GM18870 (cell line): ENCODE data around the gene HTRA2.

Experiments used
- ATAC-seq: cut with Tn5 transposase; IDR thresholded peaks from one replicate; pipeline ENCODE4 v1.9.1; 2021; ENCODE audit warnings: moderate library complexity; ENCODE audit not compliant: unreplicated experiment

HTRA2 gene

DNA sequence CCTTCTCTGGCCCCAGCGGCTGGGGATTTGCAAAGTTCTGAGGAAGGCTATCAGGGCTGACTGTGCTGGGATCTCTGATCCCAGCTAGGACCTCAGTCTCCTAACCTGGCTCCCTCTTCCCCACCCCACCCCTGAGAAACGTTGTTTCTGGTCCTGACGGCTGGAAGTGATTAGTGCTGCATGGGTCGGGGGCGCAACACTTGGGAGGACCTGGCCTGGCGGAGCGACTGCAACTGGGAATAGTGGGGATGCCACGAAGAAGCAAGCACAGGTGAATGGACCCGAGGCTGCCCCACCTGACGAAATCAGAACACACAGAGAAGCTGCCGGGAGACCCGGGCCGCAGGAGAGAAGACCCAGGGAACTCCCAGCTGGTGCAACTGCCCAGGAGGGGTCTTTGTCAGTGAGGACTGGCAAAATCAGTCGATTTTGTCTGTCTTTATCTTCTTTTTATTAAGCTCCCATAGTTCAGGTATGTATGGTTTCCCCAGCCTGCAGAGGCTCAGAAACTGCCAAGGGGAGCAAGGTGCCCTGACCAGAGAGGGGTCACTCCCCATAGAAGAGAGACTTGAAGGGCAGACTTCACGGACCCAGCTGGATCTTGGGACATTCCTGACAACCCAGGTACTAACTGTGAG, 29.7 kb upstream of the HTRA2 start:
- no peak for ATAC-seq

DNA sequence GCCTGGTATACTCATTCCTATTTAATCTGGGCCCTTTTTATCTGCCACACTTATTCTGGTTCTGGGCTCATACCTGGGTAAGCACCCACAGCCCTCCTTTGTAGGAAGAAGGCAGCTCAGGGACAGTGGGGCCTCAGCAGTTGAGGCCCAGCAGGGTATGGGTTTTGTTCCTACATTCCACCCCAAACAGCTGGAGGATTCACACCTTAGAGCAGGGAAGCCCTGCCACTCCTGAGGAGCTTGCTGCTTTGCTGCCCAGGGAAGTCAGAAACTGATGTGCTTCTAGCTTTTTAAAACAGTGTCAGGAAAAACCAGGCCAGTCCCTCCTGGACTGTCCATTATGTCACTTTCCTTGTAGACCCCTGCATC, 29.2 kb upstream of the HTRA2 start:
- no peak for ATAC-seq

DNA sequence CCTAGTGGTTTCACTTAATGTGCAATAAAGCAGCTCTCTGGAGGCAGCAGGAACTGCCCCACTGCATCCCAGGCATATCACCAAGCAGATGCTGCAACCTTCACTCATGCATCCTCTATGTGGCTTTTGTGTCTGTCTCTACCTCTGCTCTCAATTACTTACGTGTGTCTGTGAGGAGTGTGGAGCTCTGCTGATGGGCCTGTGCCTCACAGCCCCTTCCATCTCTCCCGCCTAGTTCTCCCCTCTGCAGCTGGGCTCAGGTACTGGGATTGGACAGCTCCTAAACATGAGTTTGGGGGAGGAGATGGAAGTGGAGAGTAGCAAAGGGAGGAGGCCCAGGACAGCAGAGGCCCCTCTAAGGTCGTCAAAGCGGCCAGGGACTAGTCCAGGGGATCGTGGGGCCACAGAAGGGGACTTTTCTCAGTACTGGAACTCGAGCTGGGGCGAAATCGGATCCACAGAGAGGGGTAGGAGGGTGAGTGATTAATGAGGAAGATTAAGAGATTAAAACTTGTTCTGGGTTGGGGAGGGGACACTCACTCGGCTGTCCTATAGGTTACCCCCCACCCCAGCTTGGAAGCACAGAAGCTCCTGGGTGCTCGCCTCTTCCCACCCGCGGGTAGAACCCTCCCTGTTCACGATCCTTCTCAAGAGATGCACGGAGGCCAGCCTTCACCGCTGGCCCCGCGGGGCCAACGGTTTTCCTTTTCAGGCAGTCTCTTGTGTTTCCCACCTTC, 28.2 kb upstream of the HTRA2 start:
- no peak for ATAC-seq

DNA sequence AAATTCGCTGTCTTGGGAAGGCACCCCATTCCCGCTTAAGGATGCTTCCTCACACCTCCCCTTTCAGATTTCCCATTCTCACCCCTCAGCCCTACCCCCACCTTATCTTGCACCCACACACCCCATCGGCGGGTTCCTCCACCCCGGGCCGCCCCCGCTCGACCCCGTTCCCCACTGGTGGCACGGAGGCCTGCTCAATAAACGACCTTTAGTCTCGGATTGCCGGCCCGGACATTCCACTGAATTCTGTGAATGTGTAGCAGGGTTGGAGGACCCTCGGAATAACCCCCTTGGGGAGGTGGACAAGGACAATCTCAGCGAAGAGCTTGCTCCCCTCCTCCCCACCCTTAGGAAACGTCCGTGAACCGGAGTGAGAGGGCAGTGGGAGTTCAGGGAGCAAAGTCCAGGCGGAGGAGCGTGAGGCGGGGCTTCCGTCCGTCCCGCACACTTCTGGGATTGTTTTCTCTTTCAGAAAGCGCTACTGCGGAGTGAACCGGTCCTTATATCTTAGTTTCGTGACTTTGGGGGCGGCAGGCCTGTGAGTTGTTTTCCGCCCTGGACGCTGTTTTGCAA, 27.5 kb upstream of the HTRA2 start:
- no peak for ATAC-seq

DNA sequence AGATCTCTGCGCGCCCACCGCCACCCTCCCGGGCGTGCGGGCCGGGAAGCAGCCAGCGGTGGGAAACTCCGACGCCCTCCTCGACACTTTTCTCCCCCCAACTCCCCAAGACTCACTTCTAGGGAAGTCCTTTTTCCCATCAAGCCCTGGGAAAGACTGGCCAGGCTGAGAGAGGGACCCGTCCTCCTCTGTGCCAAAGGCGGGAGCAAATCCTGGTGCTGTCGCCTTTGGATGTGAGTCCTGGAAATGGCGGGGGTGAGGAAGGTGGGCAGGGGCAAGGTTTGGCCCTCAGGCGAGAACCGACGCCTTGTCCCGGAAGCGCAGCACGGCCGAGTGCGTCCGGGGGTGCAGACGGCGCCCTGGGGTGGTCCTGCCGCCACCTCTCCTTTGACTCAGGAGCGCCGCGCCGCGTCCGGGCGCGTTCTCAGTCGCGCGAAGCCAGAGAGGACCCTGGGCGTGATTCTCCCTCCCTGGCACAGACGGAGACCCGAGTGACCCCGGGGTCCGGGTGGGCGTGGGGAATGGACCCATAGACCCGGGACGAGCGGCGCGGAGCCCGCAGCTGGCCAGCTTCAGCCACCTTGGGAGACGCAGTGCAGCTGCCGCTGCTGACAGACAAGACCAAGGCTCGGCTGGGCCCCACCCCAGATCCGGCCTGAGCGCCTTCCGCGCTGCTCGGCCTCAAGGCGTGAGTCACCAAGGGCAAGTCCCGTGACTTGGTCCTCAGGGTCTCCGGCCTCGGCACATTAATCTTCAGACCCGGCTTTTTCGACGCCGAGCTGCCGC, 26.8 kb upstream of the HTRA2 start:
- no peak for ATAC-seq

DNA sequence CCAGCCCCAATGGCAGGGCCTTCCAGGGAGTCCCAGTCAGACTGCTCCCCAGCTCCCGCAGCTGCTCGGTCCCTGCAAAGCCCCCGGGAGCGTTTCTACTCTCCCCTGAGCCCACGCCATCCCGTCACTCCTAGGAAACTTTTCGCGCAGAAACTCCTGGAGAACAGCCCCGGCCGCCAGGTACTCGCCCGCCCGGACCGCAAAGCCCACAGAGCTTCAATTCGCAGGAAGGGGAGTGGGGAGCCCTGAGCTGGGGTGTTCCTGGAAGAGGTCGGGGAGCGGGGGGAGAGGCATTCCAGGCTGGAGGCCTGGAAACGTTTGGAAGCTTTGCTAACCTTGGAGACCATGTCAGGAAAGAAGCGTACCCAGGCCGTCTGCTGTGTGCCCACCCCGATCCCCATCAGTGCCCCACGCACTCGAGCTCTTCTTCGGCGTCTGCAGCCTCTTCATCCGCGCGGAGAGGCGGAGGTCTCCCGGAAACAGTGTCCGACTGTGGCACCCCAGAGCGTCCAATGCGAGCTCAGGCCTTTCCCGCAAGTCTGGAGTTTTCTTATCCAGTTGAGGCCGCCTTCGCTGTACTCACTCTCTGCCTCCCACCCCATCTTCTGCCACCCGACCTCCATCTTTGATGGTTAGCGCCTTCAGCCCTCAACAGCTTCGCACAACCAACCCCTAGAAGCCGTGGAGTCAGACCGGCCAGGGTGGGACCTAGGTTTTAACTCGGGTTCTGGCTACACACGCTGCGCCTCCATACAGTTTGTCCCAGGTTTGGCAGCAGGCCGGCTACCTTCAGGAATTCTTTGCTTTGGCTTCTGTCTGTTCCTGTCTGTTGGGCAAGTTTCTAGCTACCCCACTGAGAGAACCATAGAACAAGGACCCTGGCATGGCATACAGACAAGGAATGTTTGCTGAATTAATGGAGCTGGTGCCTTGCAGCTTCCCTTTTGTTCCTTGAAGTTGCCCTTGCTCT, 25.9 kb upstream of the HTRA2 start:
- ATAC-seq = no peak

DNA sequence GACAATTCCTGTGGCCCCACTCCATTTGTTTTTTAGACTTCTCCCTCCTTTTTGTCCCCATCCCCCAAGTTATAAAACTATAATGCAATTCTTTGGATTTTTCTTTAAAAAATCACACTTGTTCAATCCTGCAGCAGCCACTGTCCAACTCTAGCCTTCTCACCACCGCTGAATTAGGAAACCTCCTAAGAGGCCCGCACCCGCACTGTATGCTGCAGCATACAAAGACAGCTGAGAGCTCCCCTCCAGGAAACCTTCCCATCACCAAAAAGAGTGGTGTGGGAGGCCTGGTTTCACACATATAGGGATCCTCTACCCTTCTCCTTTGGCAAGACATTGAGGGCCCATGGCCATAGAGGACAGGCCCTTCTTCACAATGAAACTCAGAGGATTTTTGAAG, 25.1 kb upstream of the HTRA2 start:
- ATAC-seq = no peak

DNA sequence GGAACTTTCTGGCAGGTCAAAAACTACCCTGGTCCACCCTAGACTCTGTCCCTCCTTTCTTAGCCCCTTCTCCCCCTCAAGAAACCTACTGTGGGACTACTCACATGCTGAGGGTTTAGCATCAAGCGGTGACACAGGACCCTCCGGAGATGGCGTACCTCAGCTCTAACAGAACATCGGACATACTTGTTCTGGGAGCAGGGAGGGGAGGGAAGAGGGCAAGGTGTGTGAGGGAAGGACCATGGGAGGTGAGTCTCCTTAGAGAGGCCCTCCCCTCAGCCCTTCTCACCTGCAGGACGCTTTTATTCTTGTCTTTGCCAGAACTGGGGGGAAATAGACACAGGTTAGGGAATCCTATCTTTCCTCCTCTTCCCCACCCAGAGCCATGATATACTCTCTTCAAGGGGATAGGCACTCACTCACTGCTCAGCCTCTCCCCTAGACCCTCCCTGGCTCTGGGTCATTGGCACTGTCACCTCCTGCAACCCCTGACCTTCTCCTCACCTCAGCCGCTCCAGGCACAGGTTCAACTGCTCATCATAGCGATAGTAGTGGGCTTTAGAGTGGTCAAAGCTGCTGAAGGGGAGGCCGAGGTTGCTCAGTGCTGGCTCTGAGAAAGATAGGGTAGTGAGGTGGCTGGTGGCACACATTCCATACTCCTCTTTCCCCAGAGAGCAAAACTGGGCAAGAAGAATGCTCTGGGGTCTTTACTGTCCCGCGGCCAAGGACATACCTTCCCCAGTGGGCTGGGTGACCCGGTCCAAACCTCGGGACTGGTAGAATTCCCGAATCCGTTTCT, 24.1 kb upstream of the HTRA2 start:
- ATAC-seq = no peak

DNA sequence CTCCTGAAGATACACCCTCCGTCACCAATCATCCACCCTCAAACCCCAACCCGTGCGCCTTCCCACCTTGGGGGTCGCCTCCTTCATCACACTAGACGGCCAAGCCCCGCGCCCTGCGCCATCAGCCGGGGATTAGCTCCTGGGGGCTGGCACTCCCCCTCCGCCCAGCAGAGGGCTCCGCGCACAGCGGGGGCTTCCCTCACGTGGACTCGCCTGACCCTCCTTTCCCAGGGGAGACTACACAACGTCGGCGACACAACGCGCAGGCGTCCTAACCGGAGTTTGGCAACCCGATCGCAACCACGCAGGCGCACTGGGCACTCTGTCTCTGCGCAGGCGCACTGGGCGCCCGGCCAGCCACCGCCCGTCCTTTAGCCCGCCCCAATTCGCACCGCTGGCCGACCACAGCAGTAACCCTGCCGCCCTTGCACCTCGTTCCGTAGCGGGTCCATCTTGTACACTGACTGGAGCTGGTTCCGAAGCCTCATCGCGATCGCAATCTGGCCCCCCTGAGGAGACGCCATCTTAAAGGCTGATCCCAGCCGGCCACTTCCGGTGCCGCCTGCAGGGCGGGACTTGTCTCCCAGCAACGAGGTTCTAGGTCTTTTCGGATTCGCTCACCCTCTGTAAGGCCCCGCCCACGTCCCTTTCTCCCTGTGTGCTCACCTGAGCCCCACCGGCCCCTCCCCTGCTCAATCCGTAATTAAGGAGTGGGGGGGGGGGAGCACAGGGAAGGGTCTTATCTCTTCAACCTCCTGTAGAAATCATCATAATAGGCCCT, 22.4 kb upstream of the HTRA2 start, which contains the start of gene PCGF1:
Gene PCGF1 (minus strand): TSS at position 551 of the 781 bp plus-strand sequence. CDS start 27 bp downstream, at position 524.
- ATAC-seq = peak; percentile 91

DNA sequence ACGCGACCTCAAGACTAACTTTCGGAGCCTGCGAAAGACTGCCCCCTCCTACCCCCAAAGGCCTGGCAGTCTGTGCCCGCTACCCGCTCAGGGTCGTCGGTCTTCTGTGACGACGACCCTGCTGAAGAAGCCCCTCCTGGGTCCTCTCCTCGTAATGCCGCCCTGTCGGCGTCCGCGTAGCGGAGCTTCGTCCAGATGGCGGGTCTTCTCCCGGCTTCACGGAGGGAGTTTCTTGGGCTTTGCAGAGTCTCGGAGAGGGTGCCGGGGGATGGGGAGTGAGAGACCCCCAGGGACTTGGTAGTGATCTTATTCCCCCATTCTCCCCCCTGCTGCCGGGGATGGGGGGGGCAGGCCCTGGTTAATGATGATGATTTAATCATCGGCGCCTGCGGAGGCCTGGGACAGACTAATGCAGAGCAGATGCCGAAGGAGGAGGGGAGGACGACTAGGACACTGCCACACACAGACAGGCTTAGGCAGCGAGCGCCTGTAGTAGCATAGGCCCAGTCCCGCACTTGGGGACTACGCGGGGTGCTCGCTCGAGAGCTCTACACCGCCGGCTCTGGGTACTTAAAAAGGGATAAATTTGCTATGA, 21.7 kb upstream of the HTRA2 start:
- no peak for ATAC-seq

DNA sequence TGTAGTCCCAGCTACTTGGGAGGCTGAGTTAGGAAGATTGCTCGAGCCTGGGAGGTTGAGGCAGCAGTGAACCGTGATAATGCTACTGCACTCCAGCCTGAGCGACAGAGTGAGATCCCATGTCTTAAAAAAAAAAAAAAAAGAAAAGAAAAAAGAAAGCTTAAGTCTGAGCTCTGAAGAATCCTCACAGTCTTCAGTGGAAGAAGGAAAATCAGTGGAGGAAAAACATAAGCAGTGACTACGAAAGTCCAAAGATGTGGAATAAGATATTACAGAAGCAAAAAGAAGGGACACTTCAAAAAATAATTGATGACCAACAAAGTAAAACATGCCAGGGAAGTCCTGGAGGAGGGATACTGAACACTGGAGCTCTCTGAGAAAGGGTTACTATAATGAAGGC, 19.5 kb upstream of the HTRA2 start:
- no peak for ATAC-seq

DNA sequence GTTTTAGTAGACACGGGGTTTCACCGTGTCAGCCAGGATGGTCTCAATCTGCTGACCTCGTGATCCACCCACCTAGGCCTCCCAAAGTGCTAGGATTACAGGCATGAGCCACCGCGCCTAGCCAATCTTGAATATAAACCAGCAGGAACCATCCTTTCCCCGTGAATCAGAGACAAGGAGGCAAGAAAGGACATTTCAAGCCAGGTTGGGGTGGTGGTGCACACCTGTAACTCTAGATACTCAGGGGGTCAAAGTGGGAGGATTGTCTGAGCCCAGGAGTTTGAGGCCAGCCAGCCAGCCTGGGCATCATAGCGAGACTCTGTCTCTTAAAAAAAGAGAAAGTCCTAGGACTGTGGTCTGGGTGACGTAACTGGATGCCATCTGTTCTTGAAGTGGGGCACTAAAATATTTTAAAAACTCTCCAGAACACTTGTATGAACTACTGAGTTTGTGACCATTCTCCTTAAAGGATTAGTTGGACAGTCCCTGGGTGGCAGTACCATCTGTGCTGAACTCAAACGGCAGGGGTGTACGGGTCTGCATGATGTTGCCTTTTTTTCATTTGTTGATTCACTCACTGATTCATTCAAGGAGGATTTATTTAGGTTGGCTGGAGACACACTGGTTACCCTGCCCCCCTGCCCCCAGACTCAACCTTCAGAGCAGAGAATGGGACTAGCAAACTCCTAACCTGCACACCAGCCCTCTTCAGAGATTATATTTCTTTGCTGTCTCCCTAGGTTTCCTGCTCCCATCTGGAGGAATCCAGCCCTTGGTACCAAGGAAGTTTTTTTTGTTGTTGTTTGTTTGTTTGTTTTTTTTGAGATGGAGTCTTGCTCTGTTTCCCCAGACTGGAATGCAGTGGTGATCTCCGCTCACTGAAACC, 18.4 kb upstream of the HTRA2 start:
- ATAC-seq = no peak

DNA sequence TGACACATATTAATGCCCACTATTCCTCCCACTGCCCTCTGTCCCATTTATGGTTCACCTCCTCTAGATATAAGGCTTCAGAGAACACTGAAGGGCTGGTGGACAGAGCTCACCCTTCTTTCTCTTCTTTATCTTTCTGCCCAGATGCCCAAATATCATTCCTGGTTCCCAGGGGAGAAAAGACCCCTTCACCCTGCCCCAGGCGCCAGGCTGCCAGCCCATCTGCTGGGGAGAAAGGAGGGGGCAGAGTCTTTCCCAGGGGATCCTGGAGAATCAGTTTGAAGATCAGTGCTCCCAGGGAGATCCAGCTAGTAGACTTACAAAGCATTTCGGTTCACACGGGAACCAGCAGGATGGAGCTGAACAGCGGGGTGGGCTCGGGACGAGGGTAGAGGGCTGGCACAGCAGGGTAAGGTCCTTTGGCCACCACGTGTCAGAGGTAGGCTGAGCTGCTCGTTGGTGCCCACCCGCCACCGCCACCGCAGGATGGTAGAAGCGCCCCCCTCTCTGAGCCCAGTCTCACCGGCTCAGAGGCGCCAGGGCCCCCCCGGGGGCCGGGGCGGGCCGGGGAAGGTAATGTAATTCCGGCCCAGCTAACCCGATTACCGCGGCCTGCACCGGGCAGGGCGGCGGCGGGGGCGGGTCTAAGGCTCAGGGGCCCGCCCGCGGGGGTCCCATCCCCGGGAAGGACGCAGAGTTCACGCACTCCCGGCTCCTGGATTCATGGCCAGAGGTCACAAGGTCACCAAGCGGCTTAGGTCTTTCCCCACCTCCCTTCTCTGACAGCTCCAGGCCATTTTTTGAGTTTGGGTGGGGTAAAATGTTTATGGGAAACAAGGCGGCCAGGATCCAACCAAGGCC, 16.8 kb upstream of the HTRA2 start:
- ATAC-seq = no peak

DNA sequence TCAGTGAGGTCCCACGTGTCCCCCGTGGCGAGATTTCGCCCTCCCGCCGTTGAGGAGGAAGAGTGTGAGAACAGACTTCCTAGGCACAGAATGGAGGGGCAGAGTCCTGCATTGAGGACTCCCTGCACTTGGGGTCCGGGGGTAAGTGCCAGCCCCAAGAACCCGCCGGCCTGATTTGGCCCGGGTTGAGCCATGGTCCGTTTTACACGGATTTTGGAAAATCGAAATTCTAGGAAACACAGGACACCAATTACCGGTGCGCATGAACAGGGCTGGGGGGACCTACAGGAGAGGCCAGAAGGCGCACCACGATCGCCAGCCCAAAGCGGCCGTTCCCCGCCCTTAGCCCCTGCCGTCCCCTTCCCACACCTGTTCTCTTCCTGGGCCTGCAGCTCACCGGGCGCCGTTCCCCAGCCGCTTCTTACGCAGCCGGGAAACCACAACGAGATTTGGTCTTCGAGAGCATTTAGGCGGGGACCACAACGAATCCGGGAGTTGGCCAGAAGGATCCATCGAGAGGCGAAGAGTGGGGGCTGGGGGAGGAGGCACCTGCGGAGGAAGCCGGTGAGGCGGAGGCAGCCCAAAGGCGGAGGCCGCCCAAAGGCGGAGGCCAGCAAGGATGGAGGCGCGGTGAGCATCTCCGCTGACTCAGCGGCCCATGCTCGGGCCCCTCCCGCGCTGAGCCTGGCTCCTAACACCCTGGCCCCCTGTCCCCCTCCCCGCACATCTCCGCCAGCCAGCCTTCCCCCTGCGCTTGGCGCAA, 15.9 kb upstream of the HTRA2 start:
- ATAC-seq = no peak

DNA sequence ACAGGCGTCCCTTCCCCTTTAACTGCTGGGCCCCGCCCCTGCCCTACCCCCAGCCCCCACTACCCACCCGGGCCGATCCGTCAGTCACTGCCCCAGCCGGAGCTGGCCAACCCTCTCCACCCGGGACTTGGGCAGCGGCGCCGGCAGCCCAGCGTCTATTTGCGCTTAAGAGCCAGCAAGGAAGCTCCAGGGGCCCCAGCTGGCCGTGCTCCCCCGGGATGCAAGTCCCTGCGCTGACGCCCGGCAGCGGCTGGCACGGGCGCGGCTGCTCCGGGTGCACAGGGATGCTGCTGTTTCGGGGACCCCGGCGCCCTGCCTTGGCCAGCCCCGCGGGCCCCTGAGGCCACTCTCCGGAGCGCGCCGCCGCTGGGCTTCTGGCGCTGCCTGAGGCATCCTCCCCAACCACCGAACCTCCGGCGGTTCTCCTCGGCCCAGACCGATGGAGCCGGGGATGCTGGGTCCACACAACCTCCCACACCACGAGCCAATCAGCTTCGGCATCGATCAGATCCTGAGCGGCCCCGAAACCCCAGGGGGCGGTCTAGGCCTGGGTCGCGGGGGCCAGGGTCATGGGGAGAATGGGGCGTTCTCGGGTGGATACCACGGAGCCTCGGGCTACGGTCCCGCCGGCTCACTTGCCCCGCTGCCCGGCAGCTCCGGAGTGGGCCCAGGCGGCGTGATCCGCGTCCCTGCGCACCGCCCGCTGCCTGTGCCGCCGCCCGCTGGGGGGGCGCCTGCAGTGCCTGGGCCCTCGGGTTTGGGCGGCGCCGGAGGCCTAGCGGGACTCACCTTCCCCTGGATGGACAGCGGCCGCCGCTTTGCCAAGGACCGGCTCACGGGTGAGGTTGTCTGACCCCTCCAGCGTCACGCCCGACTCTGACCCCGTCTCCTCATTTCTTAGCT, 15.1 kb upstream of the HTRA2 start, which contains the start of gene TLX2:
Gene TLX2 (plus strand): TSS at position 83 of the 903 bp plus-strand sequence. CDS start 357 bp downstream, at position 440.
- no peak for ATAC-seq
